Right lung (tissue), 5 donors: ENCODE results near the gene KANSL1L. TPM values are rescaled to one million over a fixed set of nuclear protein-coding genes. Genes with fewer than 3 reads are reported as not detected.

Experiments used
- DNase-seq, 2 donors: peaks; one replicate each; pipeline ENCODE4 v3.0.0-alpha.2; 2013
- polyA plus RNA-seq, 5 donors: library from polyadenylated mRNA; unstranded; fragments of 120-200 nt; gene quantifications; one replicate each; pipeline versions ENCODE4 v1.2.1 to v1.2.3, GENCODE V29; 2013; ENCODE audit warnings: inconsistent platforms in 1 of 5, low replicate concordance in 1 of 5; ENCODE audit not compliant: insufficient read length in 5 of 5, insufficient read depth in 1 of 5

Gene KANSL1L
- polyA plus RNA-seq, 5 donors: 31.5 to 54.9 (median 51.1) TPM

- no peak for DNase-seq
Observed at GRCh38 chr2:210000464-210001324, 170.5 kb downstream of the KANSL1L start.

GRCh38 chr2:209998596-209998995, 172.6 kb downstream of the KANSL1L start:
- no peak for DNase-seq

- no peak for DNase-seq
Observed at GRCh38 chr2:209993968-209994367, 177.2 kb downstream of the KANSL1L start.

GRCh38 chr2:209990838-209991237, 180.4 kb downstream of the KANSL1L start:
- DNase-seq: no peak

- DNase-seq: no peak
Observed at GRCh38 chr2:209988010-209988409, 183.2 kb downstream of the KANSL1L start.

- no peak for DNase-seq
Observed at GRCh38 chr2:209986415-209986814, 184.8 kb downstream of the KANSL1L start.

GRCh38 chr2:209985874-209986273, 185.3 kb downstream of the KANSL1L start:
- no peak for DNase-seq

GRCh38 chr2:209984291-209984690, 186.9 kb downstream of the KANSL1L start:
- DNase-seq: no peak

GRCh38 chr2:209977386-209978239, 193.6 kb downstream of the KANSL1L start:
- DNase-seq: no peak

GRCh38 chr2:209976698-209977385, 194.4 kb downstream of the KANSL1L start:
- DNase-seq: no peak

- no peak for DNase-seq
Observed at GRCh38 chr2:209974576-209974975, 196.6 kb downstream of the KANSL1L start.

GRCh38 chr2:209973328-209973727, 197.9 kb downstream of the KANSL1L start:
- no peak for DNase-seq

Other genes with a start within 250 kb of the KANSL1L start
- gene RPE, start 168.8 kb downstream of the KANSL1L start, polyA plus RNA-seq: 10 to 100 TPM; 44.1 to 65.4 (median 60.5) TPM
- gene ACADL, start 54.0 kb upstream of the KANSL1L start, polyA plus RNA-seq: 10 to 100 TPM; 11.0 to 25.7 (median 18.1) TPM
- 100 to 1,000 TPM in 1 of 5 donors, 10 to 100 TPM in 1, 1 to 10 TPM in 1, under 1 TPM in 1, not detected in 1; 0.30 to 296 (median 7.0) TPM for gene MYL1, start 143.8 kb upstream of the KANSL1L start, polyA plus RNA-seq